ENCODE measurements around the gene TSPAN11. TPM values are rescaled to one million over a fixed set of nuclear protein-coding genes. Genes with fewer than 3 reads are reported as not detected.

TSPAN11 gene
- total and polyA plus RNA-seq, 2 experiments from 2014 or later = 5.2 to 9.6 TPM

DNA sequence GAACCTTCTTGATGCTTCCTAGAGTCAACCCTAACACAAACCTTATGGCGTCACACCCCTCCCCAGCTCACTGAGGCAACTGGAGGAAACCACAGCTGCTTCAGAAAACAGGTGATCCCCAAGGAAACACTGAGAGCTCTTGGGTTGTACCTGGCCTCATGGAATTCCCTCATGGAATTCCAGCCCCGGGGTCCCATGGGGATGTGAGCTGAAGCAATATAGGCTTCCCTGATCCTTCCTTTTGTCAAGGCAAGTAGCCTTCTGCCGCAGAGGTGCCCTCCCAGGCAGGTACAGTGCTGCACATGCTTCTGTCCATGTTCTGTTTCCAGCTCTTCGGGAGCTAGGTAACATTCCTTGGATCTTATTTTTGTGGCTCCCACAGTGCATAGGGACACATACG is 47.3 kb downstream of the TSPAN11 start:
- peaks cover 11% of the 10 kb centered on the region for H3K4me1 ChIP-seq (ENCODE audit: insufficient read depth)
- H4K20me1 ChIP-seq (ENCODE audit: insufficient read depth, poor library complexity, severe bottlenecking) = no peaks in the 10 kb centered on the region
- no peak overlapping the region for H3K4me2 ChIP-seq
- TF ChIP-seq EZH2 (IDR thresholded peaks at IDR 0.05; ENCODE audit: borderline replicate concordance) (no peak), EZH2phosphoT487 (IDR thresholded peaks at IDR 0.05; ENCODE audit: low read depth, severe bottlenecking, unreplicated experiment) (no peak)
- TF ChIP-seq, protein P1, sequence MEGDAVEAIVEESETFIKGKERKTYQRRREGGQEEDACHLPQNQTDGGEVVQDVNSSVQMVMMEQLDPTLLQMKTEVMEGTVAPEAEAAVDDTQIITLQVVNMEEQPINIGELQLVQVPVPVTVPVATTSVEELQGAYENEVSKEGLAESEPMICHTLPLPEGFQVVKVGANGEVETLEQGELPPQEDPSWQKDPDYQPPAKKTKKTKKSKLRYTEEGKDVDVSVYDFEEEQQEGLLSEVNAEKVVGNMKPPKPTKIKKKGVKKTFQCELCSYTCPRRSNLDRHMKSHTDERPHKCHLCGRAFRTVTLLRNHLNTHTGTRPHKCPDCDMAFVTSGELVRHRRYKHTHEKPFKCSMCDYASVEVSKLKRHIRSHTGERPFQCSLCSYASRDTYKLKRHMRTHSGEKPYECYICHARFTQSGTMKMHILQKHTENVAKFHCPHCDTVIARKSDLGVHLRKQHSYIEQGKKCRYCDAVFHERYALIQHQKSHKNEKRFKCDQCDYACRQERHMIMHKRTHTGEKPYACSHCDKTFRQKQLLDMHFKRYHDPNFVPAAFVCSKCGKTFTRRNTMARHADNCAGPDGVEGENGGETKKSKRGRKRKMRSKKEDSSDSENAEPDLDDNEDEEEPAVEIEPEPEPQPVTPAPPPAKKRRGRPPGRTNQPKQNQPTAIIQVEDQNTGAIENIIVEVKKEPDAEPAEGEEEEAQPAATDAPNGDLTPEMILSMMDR (IDR thresholded peaks at IDR 0.05; ENCODE audit: poor library complexity) = no peak
- no peaks in the 10 kb centered on the region for H3K79me2 ChIP-seq
- no peaks in the 10 kb centered on the region for H3K9me2 ChIP-seq (replicated peaks; ENCODE audit: insufficient read depth)
- 81% methylated on average over 5 of the region's 5 CpGs for WGBS (ENCODE audit: low lambda C conversion rate, missing lambda C conversion rate)
- no peaks in the 10 kb centered on the region for H3K36me3 ChIP-seq (replicated peaks; ENCODE audit: insufficient read depth, low read depth)
- H2AFZ ChIP-seq = no peak overlapping the region
- no peaks in the 10 kb centered on the region for H3K9me3 ChIP-seq (ENCODE audit: low read depth)
- peaks cover 5% of the 10 kb centered on the region for H3K27me3 ChIP-seq
- H3K27ac ChIP-seq = no peak overlapping the region
- DNase-seq (ENCODE audit: low spot score) = no peak
- no peak overlapping the region for H3K4me3 ChIP-seq

DNA sequence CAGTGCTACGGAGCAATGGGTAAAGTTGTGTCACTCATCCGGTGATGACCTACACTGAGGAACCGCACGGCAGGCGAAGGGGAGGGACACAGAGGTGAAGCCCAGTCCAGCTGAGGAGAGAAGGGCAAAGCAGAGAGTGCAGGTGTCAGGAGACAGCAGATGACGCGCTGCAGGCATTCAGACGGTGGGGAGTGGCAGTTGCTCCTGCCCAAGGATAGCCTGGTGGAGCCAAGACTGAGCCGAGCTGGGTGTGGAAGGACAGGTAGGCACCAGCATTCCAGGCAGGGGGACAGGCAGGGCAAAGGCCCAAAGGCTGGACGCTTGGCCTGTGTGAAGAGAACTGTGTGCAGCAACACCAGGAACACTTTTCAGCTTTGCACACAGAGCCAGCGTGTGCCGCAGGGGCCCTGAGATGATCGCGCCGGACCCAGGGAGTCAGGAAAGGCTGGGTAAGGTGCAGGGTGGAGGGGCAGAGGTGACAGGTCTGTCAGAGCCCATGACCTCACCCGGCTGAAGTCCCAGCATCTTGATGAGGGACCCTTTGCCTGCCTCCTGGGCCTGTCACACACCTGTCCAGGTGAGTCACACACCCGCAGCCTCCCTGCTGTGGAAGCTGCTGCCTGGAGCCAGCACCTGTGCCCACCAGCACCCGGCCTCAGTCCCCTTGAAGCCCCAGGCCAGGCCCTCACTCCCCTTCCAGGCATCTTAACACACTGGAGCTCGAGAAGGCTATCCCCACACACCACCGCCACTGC is 48.4 kb downstream of the TSPAN11 start:
- 84% methylated on average over 20 of the region's 20 CpGs for WGBS (ENCODE audit: low lambda C conversion rate, missing lambda C conversion rate)
- TF ChIP-seq, protein P1 (IDR thresholded peaks at IDR 0.05; ENCODE audit: poor library complexity) = no peak
- no peak for TF ChIP-seq EZH2phosphoT487 (IDR thresholded peaks at IDR 0.05; ENCODE audit: low read depth, severe bottlenecking, unreplicated experiment)
- TF ChIP-seq EZH2 (IDR thresholded peaks at IDR 0.05; ENCODE audit: borderline replicate concordance) = no peak

GRCh38 chr12:30975581-30975980 is 49.0 kb downstream of the TSPAN11 start:
- 92% methylated on average over 6 of the region's 6 CpGs for WGBS (ENCODE audit: low lambda C conversion rate, missing lambda C conversion rate)

More for the DNA sequence above, 48.4 kb downstream of the TSPAN11 start:
- no peaks in the 10 kb centered on the region for H3K9me2 ChIP-seq (replicated peaks; ENCODE audit: insufficient read depth)
- no peak overlapping the region for H3K27ac ChIP-seq
- no peak for DNase-seq (ENCODE audit: low spot score)
- H3K9me3 ChIP-seq (ENCODE audit: low read depth) = no peaks in the 10 kb centered on the region
- H3K27me3 ChIP-seq = peaks cover 5% of the 10 kb centered on the region
- no peaks in the 10 kb centered on the region for H3K79me2 ChIP-seq
- H3K36me3 ChIP-seq (replicated peaks; ENCODE audit: insufficient read depth, low read depth) = no peaks in the 10 kb centered on the region
- peaks cover 11% of the 10 kb centered on the region for H3K4me1 ChIP-seq (ENCODE audit: insufficient read depth)
- no peak overlapping the region for H3K4me2 ChIP-seq
- no peak overlapping the region for H3K4me3 ChIP-seq
- no peak overlapping the region for H2AFZ ChIP-seq
- no peaks in the 10 kb centered on the region for H4K20me1 ChIP-seq (ENCODE audit: insufficient read depth, poor library complexity, severe bottlenecking)

More at GRCh38 chr12:30975581-30975980, 49.0 kb downstream of the TSPAN11 start:
- TF ChIP-seq EZH2phosphoT487 (IDR thresholded peaks at IDR 0.05; ENCODE audit: low read depth, severe bottlenecking, unreplicated experiment) = no peak
- TF ChIP-seq EZH2 (IDR thresholded peaks at IDR 0.05; ENCODE audit: borderline replicate concordance) = no peak
- TF ChIP-seq, protein P1 (IDR thresholded peaks at IDR 0.05; ENCODE audit: poor library complexity) = no peak
- no peak overlapping the region for H2AFZ ChIP-seq
- H3K27ac ChIP-seq = no peak overlapping the region
- H3K36me3 ChIP-seq (replicated peaks; ENCODE audit: insufficient read depth, low read depth) = no peaks in the 10 kb centered on the region
- no peak overlapping the region for H3K4me3 ChIP-seq
- H3K27me3 ChIP-seq = peaks cover 5% of the 10 kb centered on the region
- peaks cover 11% of the 10 kb centered on the region for H3K4me1 ChIP-seq (ENCODE audit: insufficient read depth)
- no peaks in the 10 kb centered on the region for H3K79me2 ChIP-seq
- no peaks in the 10 kb centered on the region for H4K20me1 ChIP-seq (ENCODE audit: insufficient read depth, poor library complexity, severe bottlenecking)
- DNase-seq (ENCODE audit: low spot score) = no peak
- H3K4me2 ChIP-seq = no peak overlapping the region
- no peaks in the 10 kb centered on the region for H3K9me2 ChIP-seq (replicated peaks; ENCODE audit: insufficient read depth)
- H3K9me3 ChIP-seq (ENCODE audit: low read depth) = no peaks in the 10 kb centered on the region

Measured in hepatocyte (in vitro differentiated cells).